GM18907 (cell line): ENCODE data around the gene MSGN1.
"Not testable (repeated sequence)": the region's sequence is repeated elsewhere in the genome, so short reads cannot be mapped to it uniquely, and the experiment has no call there.

Source experiments
- ATAC-seq: cut with Tn5 transposase; IDR thresholded peaks from one replicate; pipeline ENCODE4 v1.9.1; 2021; ENCODE audit warnings: mild to moderate bottlenecking, moderate library complexity; ENCODE audit not compliant: unreplicated experiment

MSGN1 gene

DNA sequence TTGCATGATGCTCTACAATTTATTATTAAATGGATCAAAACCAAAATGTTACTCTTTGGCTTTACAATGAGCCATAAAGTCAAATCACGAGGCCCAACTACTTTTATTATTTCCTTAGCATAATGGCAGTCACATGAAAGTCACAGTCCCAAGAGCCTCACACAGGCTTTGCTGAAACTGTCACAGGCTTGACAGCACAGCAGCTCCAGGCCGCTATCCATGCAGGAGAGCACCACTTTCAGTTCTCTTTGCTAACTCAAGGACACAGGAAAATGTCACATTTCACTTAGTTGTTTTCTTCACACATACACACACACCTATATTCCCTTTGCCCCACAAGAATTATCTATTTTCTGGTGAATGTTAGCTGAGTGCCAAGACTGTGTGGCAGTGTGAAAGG, 11.1 kb upstream of the MSGN1 start:
- peak; percentile 37 for ATAC-seq

DNA sequence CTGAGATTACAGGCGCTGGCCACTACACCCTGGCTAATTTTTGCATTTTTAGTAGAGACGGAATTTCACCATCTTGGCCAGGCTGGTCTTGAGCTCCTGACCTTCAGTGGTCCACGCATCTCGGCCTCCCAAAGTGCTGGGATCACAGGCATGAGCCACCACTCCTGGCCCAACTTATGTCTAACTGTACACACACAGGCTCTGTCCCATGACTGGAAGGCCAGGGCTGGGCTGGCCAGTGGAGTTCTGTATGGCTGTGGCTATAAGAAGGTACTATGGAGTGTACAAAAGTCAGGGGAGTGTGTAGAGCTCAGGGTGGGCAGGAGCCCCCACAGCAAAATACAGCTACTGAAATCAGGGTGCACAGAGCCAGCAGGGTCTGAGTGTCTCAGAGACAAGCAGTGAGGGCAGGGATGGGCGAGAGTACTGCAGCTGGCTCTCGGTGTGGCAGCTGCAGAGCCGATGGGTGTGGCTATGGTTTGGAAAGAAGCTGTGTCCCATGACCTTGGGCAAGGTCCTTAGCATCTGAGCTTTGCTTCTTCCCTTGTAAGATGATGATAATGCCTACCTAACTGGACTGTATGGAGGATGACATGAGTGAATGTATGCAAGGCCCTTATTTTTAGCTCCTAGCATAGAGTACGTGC, 10.4 kb upstream of the MSGN1 start:
- ATAC-seq: no peak

DNA sequence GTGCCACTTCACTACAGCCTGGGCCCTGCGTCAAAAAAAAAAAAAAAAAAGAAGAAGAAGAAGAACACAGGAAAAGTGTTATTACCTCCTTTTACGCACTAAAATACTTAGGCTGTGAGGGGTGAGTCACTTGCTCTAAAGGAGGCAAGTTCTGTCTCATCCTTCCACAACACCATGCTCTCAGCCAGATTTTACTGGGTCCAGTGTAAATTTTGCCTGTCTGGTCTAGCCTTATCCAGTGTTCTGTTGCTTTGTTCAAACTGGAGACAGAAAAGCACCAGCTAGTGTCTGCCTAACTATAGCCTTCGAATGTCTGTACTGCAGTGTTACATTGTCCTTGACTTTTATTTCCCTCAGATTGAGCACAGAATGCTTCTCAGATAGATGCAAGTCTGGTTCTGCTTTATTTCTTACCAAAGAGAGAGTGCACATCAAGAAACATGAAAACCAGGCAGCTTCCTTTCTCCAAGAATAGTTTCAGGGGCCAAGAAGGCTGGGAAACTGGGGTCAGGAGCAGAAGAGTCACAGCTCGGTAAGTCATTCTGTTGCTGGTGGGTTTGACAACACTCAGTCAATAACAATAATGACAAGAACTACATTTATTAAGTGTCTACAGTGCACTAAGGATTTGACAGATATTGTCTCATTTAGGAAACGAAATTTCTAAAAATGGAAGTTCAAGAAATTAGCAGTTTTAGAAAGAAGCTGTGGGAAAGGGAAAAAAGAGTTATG, 3.1 kb upstream of the MSGN1 start:
- ATAC-seq: peak; percentile 59

DNA sequence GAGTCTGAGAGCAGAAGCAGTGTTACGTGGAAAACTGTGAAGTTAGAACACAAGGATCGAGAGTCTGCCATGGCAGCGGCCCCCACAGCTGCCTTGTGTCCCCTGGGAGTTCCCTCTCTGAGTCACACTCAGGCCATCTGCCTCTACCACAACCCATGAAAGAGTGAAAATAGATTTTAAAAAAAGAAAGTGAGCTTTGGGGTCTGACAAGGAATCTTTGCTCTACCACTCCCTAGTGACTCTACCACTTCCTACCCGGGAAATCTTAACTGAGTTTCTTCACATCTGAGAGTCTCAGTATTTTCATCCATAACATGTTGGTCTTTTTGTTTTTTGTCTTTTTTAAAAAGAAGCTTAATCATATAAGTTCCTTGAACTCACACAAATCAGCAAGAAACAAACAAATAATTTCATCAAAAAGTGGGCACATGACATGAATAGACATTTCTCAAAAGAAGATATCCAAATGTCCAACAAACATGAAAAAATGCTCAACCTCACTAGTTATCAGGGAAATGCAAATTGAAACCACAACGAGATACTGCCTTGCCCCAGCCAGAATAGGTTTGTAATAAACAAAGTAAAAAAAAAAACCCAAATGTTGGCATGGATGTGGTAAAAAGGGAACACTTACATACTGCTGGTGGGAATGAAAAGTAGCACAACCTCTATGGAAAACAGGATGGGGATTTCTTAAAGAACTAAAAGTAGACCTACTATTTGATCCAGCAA, 2.4 kb upstream of the MSGN1 start:
- ATAC-seq: peak; percentile 94

DNA sequence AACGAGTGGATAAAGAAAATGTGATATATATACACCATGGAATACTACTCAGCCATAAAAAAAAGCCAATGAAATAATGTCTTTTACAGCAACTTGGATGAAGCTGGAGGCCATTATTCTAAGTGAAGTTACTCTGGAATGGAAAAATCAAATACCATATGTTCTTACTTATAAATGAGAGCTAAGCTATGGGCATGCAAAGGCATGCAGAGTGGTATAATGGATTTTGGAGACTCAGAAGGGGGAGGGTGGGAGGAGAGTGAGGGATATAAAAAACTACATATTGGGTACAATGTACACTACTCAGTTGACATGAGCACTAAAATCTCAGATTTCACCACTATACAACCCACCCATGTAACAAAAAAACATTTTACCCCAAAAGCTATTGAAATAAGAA, 1.7 kb upstream of the MSGN1 start:
- no peak for ATAC-seq

DNA sequence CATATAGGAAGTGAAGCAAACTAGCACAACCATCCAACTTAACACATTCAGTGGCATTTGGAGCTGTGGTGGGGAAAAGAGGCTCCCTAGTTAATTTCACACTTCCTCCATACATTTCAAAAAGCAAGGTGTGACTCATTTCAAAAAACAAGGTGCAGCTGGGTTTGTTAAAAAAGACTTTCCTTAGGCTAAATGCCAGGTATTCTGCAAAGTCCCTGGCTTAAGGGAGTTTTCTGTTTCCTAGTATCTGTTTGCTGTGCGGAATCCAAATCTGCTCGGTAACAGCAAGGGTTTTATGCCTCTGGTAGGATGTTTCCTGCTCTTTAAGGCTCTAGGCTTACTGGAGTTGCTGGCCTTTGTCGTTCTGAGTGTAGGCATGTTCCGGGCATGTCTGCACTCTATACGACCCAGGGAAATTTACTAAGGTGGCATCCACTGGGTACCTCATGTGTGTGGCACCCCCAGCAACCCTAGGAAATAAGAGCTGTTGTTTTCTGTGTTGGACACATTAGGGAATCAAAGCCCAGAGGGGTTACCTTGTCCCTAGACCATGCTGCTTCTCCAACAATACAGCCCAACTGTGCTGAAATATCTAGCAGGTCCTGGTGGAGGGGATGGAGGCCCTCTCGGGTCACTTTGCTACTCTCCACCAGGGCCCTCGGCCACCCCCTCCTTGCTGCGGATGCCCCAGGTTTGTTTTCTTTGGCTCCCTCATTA, 634 bp upstream of the MSGN1 start:
- peak; percentile 30 for ATAC-seq

DNA sequence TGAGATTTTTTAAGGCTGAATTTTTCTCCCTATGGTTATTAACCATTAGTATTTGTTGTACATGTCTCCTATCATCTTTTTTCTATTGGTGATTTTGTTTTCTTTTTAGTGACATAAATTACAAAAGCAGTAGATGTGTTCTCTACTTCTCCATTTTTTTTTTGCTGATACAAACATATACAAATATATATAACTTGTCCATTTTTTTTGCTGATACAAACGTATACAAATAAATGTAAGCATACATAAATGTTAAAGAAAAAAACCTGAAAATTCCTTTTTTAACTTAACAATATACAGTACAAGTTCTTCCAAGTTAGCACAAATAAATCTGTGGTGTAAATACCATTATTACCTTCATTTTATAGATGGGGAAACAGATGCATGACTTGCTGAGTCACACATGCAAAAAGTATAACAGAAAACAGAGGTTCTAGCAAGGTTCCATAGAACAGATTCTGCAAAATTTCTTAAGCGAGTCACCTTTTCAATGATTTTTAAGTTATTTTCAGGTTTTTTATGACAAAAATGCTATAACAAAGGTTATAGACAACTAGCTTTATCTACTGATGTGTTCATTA, 2.1 kb downstream of the MSGN1 start:
- ATAC-seq: no peak

DNA sequence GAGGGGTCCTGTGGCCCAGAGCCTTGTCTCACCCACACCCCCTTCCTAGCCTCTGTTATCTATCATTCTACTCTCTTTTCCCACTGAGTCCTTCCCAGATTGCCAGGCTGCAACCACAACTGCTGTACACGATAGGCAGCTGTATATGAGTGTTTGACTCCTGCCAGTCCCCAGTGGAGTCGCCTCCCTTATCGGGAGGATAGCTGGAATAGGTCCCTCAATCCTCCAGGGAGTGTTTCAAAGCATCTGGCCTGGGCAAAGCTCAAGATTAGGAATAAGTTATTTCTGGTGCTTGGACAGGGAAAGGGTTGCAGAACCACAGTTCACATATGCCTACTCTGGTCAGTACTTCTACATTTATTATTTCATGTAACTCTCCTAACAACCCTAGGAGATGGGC, 4.8 kb downstream of the MSGN1 start:
- no peak for ATAC-seq

DNA sequence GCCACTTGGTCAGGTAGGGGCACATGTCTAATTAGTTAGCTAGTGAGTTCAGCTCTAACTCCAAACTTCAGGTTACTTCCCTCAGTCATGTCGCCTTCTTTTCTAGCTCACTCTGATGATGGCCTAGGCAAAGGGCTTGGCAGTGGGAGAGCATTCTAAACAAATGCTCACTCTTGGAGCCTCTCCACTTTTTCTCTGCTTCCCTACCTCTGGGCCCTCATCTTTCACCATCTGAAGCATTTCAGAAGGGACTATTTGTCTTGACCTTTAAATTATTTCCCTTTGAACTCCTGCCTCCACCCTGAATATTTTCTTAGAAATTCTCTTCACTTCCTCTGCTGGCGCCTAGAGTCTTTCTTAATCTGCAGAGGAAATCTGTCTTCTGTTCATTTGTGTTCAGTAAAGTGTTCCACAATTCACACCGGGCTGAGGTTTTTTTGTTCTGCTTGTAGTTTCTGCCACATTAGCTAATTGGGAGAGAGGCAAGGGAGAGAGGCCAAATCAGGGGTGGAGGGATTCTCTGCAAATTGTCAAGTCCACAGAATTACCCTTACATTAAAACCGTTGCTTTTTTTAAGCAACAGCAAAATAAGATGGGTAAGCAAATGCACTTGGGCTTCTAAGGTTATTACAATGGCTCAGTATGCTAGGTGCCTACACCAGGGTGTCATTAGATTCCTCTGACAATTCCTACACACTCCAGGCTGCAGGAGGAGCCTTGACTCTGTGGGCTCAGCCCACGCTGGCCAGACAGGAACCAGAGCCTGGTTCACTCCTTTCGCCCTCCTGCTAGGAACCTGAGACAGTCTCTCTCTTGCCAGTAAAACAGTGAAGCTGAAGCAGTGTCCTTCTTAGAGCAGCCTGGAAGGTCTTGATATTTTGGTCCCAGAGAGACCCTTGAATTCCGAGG, 5.5 kb downstream of the MSGN1 start:
- ATAC-seq: peak; percentile 54

DNA sequence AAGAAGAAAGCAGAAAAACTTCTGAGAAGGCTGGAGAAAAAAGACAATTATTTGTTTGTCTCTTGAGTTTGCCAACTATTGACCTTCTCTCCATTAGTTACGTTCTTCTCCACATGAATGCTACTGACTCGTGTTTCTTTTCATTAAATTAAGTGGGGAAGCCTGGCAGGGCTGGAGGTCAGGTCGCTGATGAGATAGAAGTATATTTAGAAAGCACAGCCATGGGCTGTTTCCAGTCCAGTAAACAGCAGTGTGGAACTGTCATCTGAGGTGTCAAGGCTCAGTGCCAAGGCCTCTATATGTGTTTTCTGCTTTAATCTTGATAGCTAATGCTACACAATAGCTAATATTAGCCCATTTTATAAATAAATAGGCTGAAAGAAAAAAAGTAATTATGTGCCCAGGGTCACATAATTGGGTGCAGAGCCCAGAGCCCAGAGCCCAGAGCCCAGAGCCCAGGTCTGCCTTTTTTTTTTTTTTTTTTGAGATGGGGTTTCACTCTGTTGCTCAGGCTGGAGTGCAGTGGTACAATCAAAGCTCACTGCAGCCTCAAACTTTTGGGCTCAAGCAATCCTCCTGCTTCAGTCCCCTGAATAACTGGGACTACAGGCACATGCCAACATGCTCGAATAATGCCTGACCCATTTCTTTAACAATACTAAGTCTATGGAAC, 6.3 kb downstream of the MSGN1 start:
- peak; percentile 61 for ATAC-seq

DNA sequence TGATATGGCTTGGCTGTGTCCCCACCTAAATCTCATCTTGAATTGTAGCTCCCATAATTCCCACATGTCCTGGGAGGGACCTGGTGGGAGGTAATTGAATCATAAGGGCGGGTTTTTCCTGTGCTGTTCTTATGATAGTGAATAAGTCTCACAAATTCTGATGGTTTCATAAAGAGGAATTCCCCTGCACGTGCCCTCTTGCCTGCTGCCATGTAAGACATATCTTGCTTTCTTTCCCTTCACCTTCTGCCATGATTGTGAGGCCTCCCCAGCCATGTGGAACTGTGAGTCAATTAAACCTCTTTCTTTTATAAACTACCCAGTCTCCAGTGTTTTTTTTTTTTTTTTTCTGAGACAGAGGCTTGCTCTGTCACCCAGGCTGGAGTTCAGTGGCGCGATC, 7.4 kb downstream of the MSGN1 start:
- not testable (repeated sequence) for ATAC-seq

DNA sequence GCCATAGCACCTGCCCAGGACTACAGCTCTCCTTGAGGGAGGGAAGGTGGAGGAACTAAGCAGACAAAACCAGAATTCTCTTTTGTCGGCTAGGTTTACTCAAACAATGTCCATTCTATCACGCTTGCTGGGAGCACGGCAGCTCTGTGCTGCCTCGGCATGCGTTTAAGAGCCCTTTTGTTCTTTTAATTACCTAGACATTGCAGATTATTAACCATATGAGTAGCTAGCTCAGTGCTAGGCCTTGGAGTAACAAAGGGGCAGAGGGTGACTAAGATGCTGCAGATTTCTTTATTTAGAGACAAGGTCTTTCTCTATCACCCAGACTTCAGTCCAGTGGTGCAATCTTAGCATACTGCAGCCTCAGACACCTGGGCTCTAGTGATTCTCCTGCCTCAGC, 11.1 kb downstream of the MSGN1 start:
- no peak for ATAC-seq

DNA sequence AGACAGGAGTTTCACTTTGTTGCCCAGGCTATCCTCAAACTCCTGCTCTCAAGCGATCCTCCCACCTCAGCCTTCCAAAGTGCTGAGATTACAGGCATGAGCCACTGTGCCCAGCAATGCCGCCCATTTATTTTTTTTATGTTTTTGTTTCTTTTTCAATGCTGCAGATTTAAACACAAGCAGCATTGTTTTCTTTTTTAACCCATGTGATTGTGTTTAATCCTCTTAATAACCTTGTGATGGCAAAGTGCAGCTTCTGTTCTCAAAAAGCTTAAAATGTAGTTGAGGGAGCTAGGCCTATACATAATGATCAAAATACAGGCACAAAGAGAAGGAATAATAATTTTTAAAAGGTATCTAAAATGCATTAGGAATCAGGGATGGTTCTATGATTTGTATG, 11.5 kb downstream of the MSGN1 start:
- ATAC-seq: no peak

DNA sequence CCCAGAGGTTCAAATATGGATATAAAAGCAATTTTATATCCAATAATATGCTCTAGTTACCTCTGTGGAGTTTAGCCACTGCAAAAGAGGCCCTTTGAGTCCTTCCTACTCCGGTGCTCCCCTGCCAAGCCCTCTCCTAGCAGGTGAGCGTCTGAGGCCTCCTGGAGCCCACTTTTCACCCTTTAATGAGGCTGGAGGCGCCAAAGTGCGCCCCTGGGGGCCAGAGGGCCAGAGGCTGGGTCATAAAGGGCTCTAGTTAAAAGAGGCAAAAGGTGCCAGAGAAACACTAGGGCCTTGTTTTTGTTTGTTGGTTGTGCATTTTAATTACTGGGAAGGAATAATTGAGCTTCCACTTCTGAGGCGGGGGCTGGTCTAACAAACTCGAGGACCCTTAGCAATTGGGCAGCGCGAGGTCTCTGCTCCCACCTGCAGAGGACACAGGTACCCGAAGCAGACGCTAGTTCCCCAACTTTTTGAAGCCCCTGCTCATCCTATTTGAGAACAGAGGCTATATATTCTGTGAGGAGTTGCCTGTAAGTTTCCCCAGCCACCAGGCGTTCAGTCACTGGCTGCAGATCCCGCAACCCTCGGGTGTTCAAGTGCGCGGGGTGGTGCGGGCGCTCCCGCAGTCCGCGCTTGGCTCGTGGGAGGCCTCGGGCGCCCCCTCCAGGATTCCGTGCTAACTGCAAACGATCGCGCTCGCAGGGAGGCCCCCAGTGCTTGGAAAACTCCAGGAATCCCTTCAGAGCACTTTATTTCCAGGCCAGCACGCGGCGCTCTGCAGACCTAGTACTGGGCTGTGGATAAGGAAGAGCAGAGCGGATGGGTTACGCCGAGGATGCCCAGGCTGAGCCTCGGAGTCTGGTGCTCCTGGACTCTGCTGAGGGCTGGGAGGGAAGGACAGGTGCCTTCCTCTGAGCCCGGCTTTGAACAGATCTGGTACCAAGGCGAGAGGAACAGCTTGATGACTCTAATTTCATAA, 14.1 kb downstream of the MSGN1 start:
- ATAC-seq: peak; percentile 87

DNA sequence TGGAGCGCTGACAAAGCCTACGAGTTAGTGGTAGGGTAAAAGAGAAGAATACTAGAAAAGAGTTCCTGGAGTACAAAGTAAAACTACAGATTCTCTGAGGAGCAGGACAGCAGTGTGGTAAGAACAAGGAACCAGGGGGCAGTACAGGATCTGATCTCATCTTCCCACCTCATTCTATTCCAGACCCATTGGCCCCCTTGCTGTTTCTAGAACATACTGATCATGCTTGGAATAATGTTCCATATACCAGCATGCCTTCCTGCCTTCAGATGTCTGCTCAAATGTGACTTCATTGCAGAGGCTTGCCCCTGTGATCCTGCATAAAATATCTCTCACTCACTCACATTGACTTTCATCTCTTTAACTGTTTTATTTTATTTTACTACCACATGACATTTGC, 19.3 kb downstream of the MSGN1 start:
- ATAC-seq: no peak

DNA sequence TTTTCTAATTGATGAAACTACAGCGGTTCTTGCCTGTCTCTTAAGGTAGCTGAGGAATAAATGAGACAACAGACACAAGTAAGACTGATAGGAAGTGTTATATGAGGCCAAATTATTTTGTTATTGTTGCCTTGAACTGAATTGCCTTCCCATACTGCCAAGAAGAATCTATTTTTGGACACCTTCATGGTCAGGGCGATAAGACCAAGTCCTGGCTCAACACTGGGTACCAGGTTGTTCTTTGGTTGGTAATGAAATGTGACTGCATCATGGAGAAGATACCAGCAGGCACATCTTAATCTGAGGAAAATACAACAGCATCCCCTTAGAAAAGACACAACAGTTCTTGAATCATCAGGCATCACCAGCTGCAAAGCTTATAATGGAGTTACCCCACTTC, 23.7 kb downstream of the MSGN1 start:
- no peak for ATAC-seq

DNA sequence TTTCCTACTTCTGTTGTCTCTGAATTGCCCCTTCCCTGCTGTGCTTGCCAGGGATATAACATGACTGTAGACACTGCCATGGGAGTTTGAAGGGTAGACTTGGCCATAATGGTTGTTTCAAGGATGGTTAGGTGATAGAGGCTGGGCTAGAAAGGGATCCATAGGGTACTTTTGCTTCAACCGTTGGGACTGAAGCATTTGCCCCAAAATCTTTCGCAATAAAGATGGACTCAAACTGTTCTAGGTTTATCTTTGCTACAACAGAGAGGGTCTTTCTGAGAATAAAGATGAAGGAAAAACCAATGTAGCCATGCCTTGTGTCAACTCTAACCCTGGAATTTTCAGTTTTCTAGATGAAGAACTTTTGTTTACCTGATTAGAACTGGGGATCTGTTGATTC, 27.2 kb downstream of the MSGN1 start:
- no peak for ATAC-seq

DNA sequence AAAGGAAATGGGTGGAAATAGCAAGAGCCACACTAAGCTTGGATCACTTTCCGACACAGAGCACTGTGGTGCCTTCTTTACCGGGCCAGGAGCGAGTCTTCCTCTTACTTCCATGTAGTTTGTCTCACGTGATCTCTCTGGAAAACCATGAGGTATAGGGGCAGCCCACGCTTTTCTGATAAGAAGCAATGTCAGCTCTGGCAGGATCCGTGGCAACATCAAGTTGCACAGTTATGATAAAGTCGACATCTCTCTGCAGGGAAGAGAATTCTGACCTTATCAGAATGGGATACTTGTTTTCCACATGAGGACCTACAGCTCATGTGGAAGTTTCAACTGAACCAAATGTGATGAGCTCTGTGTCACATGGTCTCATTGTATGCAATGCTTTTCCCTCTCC, 29.5 kb downstream of the MSGN1 start:
- ATAC-seq: no peak
